SK-N-SH (cell line): ENCODE results near the gene PPHLN1. TPM values are rescaled to one million over a fixed set of nuclear protein-coding genes. Genes with fewer than 3 reads are reported as not detected.

Experiments
- CTCF ChIA-PET: fragments of 300-600, 350-600 bp; formaldehyde crosslinking; extraction: SDS; loops from one replicate; lab custom pipeline; 2021; lab: Yijun Ruan, JAX
- POLR2A ChIA-PET: fragments of 350-600 bp; sonication (Branson Sonifier 250); formaldehyde crosslinking; extraction: SDS; loops from one replicate; lab custom pipeline; 2020; ENCODE audit warnings: antibody characterized with exemption, inconsistent platforms; lab: Yijun Ruan, JAX
- DNase-seq: peaks from one replicate; pipeline ENCODE4 v3.0.0; 2012
- H2AFZ ChIP-seq: fragments of 200-600 bp; sonication (generic); 2 replicates; pipeline ENCODE4 v1.8.1; 2016; ENCODE audit warnings: antibody characterized with exemption, mild to moderate bottlenecking, low read depth
- H3F3A ChIP-seq: fragments of 200-600 bp; sonication (generic); replicated peaks from 2 replicates; pipeline ENCODE3; 2016; ENCODE audit warnings: antibody characterized with exemption, mild to moderate bottlenecking; ENCODE audit not compliant: insufficient read depth
- H3K27ac ChIP-seq, 2 experiments: fragments of 200-500 bp in 1 of 2; fragments of 200-600 bp in 1 of 2; sonication (Bioruptor generic) in 1 of 2; sonication (generic), shearing (Covaris generic) in 1 of 2; 2 replicates each; pipeline versions ENCODE4 v1.5.1 to v1.6.1; 2014 to 2016; ENCODE audit warnings: low read depth in 2 of 2, inconsistent platforms in 1 of 2, low read length in 1 of 2, mild to moderate bottlenecking in 1 of 2, mixed read lengths in 1 of 2
- H3K27me3 ChIP-seq: fragments of 200-600 bp; sonication (generic), shearing (Covaris generic); 2 replicates; pipeline ENCODE4 v1.6.1; 2016; ENCODE audit warnings: mixed run types; ENCODE audit not compliant: insufficient read depth
- H3K36me3 ChIP-seq, 2 experiments: fragments of 200-500 bp in 1 of 2; fragments of 200-600 bp in 1 of 2; sonication (Bioruptor generic) in 1 of 2; sonication (generic) in 1 of 2; replicated peaks in 1 of 2; 2 replicates each; pipeline versions ENCODE3 to v1.5.1; 2014 to 2016; ENCODE audit warnings: low read length in 1 of 2, mild to moderate bottlenecking in 1 of 2; ENCODE audit not compliant: insufficient read depth in 2 of 2, control insufficient read depth in 1 of 2
- H3K4me1 ChIP-seq, 2 experiments: fragments of 200-500 bp in 1 of 2; fragments of 200-600 bp in 1 of 2; sonication (Bioruptor generic) in 1 of 2; sonication (generic), shearing (Covaris generic) in 1 of 2; 2 replicates each; pipeline versions ENCODE4 v1.5.1 to v1.6.1; 2014 to 2016; ENCODE audit warnings: low read depth in 1 of 2, low read length in 1 of 2, mixed run types in 1 of 2; ENCODE audit not compliant: insufficient read depth in 2 of 2, control insufficient read depth in 1 of 2
- H3K4me2 ChIP-seq: fragments of 200-600 bp; sonication (generic), shearing (Covaris generic); 2 replicates; pipeline ENCODE4 v1.6.1; 2017; ENCODE audit warnings: mixed run types
- H3K4me3 ChIP-seq, 2 experiments: fragments of 200-500 bp in 1 of 2; fragments of 200-600 bp in 1 of 2; sonication (Bioruptor generic) in 1 of 2; sonication (generic), shearing (Covaris generic) in 1 of 2; 2 replicates each; pipeline versions ENCODE4 v1.5.1 to v1.8.1; 2014 to 2016; ENCODE audit warnings: low read depth in 2 of 2, inconsistent platforms in 1 of 2, low read length in 1 of 2, mild to moderate bottlenecking in 1 of 2, mixed read lengths in 1 of 2, moderate library complexity in 1 of 2
- H3K79me2 ChIP-seq: fragments of 200-600 bp; sonication (generic); 2 replicates; pipeline ENCODE4 v1.8.1; 2017; ENCODE audit warnings: mild to moderate bottlenecking; ENCODE audit not compliant: insufficient read depth
- H3K9ac ChIP-seq: fragments of 200-600 bp; sonication (generic); 2 replicates; pipeline ENCODE4 v1.6.1; 2017; ENCODE audit warnings: mixed run types
- H3K9me2 ChIP-seq: fragments of 200-600 bp; sonication (generic); 2 replicates; pipeline ENCODE4 v1.6.1; 2017; ENCODE audit warnings: mixed run types
- H3K9me3 ChIP-seq: fragments of 200-600 bp; sonication (generic); 2 replicates; pipeline ENCODE4 v1.6.1; 2017; ENCODE audit warnings: mixed run types, mild to moderate bottlenecking, moderate library complexity
- H4K20me1 ChIP-seq: fragments of 200-600 bp; sonication (generic); 2 replicates; pipeline ENCODE4 v1.6.1; 2017; ENCODE audit warnings: mild to moderate bottlenecking, mixed run types; ENCODE audit not compliant: insufficient read depth
- CHD2 ChIP-seq: fragments of 150-350 bp; IDR thresholded peaks from 2 replicates; pipeline ENCODE4 v1.6.1; 2018; ENCODE audit warnings: low read length; ENCODE audit not compliant: partially characterized antibody
- ELF1 ChIP-seq: IDR thresholded peaks from 2 replicates; pipeline ENCODE4 v1.4.0; 2012
- EZH2phosphoT487 ChIP-seq: fragments of 200-600 bp; sonication (generic); IDR thresholded peaks from 2 replicates; pipeline ENCODE4 v1.6.1; 2017; ENCODE audit warnings: low read depth, mixed run types, mild to moderate bottlenecking, antibody characterized with exemption, moderate library complexity, borderline replicate concordance
- FOSL2 ChIP-seq: IDR thresholded peaks from 2 replicates; pipeline ENCODE4 v1.4.0; 2012; ENCODE audit warnings: low read depth, mild to moderate bottlenecking, moderate library complexity, borderline replicate concordance
- FOXJ3 ChIP-seq: sonication (generic); formaldehyde crosslinking; IDR thresholded peaks from 2 replicates; pipeline ENCODE4 v1.5.1; 2020; ENCODE audit warnings: mild to moderate bottlenecking, missing genetic modification reagents
- FOXM1 ChIP-seq: IDR thresholded peaks from 2 replicates; pipeline ENCODE4 v1.4.0; 2012; ENCODE audit warnings: low read depth, mild to moderate bottlenecking
- GABPA ChIP-seq: IDR thresholded peaks from 2 replicates; pipeline ENCODE4 v1.4.0; 2012; ENCODE audit warnings: low read depth, mild to moderate bottlenecking
- GATA2 ChIP-seq: sonication (generic); formaldehyde crosslinking; IDR thresholded peaks from 2 replicates; pipeline ENCODE4 v1.5.0; 2020; ENCODE audit warnings: mild to moderate bottlenecking, missing genetic modification reagents
- MEF2A ChIP-seq: IDR thresholded peaks from 2 replicates; pipeline ENCODE4 v1.4.0; 2012; ENCODE audit warnings: low read depth, borderline replicate concordance
- MXI1 ChIP-seq: IDR thresholded peaks from 2 replicates; pipeline ENCODE4 v1.6.1; 2012; ENCODE audit warnings: mild to moderate bottlenecking, low read depth, low read length, improper control_type of control experiment
- RAD21 ChIP-seq: IDR thresholded peaks from 2 replicates; pipeline ENCODE4 v1.6.1; 2012; ENCODE audit warnings: mild to moderate bottlenecking, low read length
- RCOR1 ChIP-seq: fragments of 150-350 bp; IDR thresholded peaks from 2 replicates; pipeline ENCODE4 v1.6.1; 2017; ENCODE audit warnings: antibody characterized with exemption, low read length
- RFX5 ChIP-seq: IDR thresholded peaks from 2 replicates; pipeline ENCODE4 v1.6.1; 2012; ENCODE audit warnings: mild to moderate bottlenecking, improper control_type of control experiment, low read length
- YY1 ChIP-seq: IDR thresholded peaks from 2 replicates; pipeline ENCODE4 v1.4.0; 2012; ENCODE audit warnings: low read depth, mild to moderate bottlenecking
- WGBS: methylation state at CpG from one replicate; pipeline ENCODE4 v1.1.6; 2017; ENCODE audit warnings: low lambda C conversion rate; 5-methylcytosine and 5-hydroxymethylcytosine counted together
- polyA plus RNA-seq, 3 experiments: library from polyadenylated mRNA; depleted of rRNA; stranded (reverse); fragments of >200 nt; gene quantifications; 2 replicates each; pipeline ENCODE4 v1.2.3, GENCODE V29; 2012
- TF ChIP-seq, protein P1 (sequence below): fragments of 150-350 bp; IDR thresholded peaks from 2 replicates; pipeline ENCODE4 v1.6.1; 2017; ENCODE audit warnings: antibody characterized with exemption, low read length, low read depth, borderline replicate concordance
- TF ChIP-seq, protein P2 (sequence below): fragments of 200-600 bp; sonication (generic); IDR thresholded peaks from 2 replicates; pipeline ENCODE4 v1.6.1; 2017; ENCODE audit warnings: antibody characterized with exemption, mild to moderate bottlenecking, moderate library complexity
- TF ChIP-seq, protein P3 (sequence below): IDR thresholded peaks from 2 replicates; pipeline ENCODE4 v1.4.0; 2012; ENCODE audit warnings: low read depth, borderline replicate concordance
- TF ChIP-seq, protein P4 (sequence below): IDR thresholded peaks from 2 replicates; pipeline ENCODE4 v1.6.1; 2012; ENCODE audit warnings: mild to moderate bottlenecking, low read depth, low read length, moderate library complexity
- TF ChIP-seq, protein P5 (sequence below): IDR thresholded peaks from 2 replicates; pipeline ENCODE4 v1.4.0; 2012; ENCODE audit warnings: low read depth

Gene PPHLN1
- polyA plus RNA-seq, 1 of the 3 experiments (the other 2 are of a cell fraction), result 55.4 TPM

DNA sequence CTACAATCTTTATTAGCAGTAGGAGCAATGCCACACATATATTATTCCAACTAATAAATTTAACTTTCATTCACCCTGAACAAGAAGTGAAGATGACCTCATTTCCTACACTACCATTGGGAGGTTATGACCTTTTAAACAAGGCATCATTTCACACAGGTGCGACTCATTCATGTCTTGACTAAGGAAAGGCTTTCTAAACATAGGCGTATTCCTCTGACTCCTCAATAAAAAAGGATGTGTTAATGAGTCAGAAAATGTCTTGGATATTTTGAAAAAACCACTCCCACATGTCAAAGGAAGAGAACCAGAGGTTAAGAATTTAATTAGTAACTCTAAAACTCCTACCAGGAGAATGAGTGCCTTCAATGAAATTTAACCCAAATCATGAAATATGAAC, 148.4 kb downstream of the PPHLN1 start (continued):
- TF ChIP-seq, protein P1, sequence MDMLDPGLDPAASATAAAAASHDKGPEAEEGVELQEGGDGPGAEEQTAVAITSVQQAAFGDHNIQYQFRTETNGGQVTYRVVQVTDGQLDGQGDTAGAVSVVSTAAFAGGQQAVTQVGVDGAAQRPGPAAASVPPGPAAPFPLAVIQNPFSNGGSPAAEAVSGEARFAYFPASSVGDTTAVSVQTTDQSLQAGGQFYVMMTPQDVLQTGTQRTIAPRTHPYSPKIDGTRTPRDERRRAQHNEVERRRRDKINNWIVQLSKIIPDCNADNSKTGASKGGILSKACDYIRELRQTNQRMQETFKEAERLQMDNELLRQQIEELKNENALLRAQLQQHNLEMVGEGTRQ, result no peak
- TF ChIP-seq, protein P2, sequence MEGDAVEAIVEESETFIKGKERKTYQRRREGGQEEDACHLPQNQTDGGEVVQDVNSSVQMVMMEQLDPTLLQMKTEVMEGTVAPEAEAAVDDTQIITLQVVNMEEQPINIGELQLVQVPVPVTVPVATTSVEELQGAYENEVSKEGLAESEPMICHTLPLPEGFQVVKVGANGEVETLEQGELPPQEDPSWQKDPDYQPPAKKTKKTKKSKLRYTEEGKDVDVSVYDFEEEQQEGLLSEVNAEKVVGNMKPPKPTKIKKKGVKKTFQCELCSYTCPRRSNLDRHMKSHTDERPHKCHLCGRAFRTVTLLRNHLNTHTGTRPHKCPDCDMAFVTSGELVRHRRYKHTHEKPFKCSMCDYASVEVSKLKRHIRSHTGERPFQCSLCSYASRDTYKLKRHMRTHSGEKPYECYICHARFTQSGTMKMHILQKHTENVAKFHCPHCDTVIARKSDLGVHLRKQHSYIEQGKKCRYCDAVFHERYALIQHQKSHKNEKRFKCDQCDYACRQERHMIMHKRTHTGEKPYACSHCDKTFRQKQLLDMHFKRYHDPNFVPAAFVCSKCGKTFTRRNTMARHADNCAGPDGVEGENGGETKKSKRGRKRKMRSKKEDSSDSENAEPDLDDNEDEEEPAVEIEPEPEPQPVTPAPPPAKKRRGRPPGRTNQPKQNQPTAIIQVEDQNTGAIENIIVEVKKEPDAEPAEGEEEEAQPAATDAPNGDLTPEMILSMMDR, result no peak
- TF ChIP-seq GABPA (no peak), RCOR1 (no peak), FOXM1 (no peak)
- TF ChIP-seq, protein P3, sequence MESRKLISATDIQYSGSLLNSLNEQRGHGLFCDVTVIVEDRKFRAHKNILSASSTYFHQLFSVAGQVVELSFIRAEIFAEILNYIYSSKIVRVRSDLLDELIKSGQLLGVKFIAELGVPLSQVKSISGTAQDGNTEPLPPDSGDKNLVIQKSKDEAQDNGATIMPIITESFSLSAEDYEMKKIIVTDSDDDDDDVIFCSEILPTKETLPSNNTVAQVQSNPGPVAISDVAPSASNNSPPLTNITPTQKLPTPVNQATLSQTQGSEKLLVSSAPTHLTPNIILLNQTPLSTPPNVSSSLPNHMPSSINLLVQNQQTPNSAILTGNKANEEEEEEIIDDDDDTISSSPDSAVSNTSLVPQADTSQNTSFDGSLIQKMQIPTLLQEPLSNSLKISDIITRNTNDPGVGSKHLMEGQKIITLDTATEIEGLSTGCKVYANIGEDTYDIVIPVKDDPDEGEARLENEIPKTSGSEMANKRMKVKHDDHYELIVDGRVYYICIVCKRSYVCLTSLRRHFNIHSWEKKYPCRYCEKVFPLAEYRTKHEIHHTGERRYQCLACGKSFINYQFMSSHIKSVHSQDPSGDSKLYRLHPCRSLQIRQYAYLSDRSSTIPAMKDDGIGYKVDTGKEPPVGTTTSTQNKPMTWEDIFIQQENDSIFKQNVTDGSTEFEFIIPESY, result no peak

DNA sequence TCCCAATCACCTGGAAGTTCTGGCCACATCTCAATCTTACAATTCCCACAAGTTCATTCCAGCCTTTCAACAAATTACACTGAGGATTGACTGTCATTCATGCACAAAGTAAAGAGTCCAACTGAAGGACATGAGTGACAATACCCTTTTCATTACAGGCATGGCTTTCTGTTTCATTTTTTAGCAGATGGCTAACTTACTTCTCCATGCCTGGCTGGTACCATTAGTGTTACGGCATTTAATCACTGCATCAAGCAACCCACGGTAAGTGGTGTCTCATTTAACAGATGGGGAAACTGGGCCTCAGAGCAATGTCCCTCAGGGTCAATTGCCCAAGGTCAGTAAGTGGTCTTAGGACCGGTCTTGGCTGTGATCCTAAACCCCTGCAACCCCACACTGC, 149.1 kb downstream of the PPHLN1 start:
- Histone ChIP-seq H3K9me3 (no peaks in the 10 kb centered on the region), H3K36me3 (no peaks in the 10 kb centered on the region), H4K20me1 (no peaks in the 10 kb centered on the region), H3K27ac (no peak overlapping the region), H3K4me3 (no peak overlapping the region), H3K27me3 (no peaks in the 10 kb centered on the region)
- CTCF ChIA-PET, result interaction anchor here (0.8 kb wide), 1 partner anchor 99 kb away, joined by 3 read pairs; no protein-coding TSS in a partner anchor
- no peak for TF ChIP-seq FOXJ3
- TF ChIP-seq FOSL2, result no peak
- TF ChIP-seq, all 33 proteins: peak for 0
- Histone ChIP-seq H3K4me2 (no peak overlapping the region), H2AFZ (no peak overlapping the region), H3K4me1 (no peaks in the 10 kb centered on the region; a peak in 1 of 4 replicates), H3K9me2 (no peaks in the 10 kb centered on the region), H3K79me2 (no peaks in the 10 kb centered on the region), H3F3A (no peaks in the 10 kb centered on the region), H3K9ac (no peak overlapping the region)
- WGBS, result 69% methylated on average over 3 of the region's 3 CpGs
- DNase-seq, result no peak
- POLR2A ChIA-PET, result no interaction called here

DNA sequence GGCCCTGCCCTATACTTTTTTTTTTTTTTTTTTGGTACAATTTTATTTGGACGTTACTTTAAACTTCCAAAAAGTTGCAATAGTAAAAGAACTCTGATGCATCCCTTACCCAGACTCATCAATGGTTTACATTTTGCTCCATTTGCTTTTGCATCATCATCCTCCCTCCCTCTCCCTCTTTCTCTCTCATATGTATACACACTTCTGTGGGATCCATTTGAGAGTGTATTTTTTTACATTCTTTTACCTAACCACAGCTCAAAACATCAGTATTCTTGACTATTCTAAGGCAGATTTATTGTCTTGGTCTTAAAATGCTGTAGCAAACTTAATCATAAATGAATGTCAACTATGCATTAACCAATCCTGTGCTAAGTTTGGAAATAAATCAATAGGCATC, 152.0 kb downstream of the PPHLN1 start:
- Histone ChIP-seq H4K20me1 (no peaks in the 10 kb centered on the region), H3K79me2 (no peaks in the 10 kb centered on the region), H3K4me2 (no peak overlapping the region), H3K27ac (no peak overlapping the region), H3K4me1 (peaks cover 0 to 5% of the 10 kb centered on the region in 2 experiments; a peak in 1 of 4 replicates), H3K4me3 (no peak overlapping the region), H3F3A (no peaks in the 10 kb centered on the region), H2AFZ (no peak overlapping the region), H3K36me3 (no peaks in the 10 kb centered on the region), H3K9me3 (no peaks in the 10 kb centered on the region), H3K27me3 (no peaks in the 10 kb centered on the region), H3K9me2 (no peaks in the 10 kb centered on the region), H3K9ac (no peak overlapping the region)
- WGBS, result 58% methylated on average over 1 of the region's 1 CpG
- ChIA-PET CTCF (no interaction called here), POLR2A (no interaction called here)
- DNase-seq, result no peak
- no peak for TF ChIP-seq EZH2phosphoT487
- TF ChIP-seq ELF1, result no peak
- TF ChIP-seq MXI1, result no peak
- no peak for TF ChIP-seq RFX5
- TF ChIP-seq FOSL2, result no peak
- TF ChIP-seq, protein P4, sequence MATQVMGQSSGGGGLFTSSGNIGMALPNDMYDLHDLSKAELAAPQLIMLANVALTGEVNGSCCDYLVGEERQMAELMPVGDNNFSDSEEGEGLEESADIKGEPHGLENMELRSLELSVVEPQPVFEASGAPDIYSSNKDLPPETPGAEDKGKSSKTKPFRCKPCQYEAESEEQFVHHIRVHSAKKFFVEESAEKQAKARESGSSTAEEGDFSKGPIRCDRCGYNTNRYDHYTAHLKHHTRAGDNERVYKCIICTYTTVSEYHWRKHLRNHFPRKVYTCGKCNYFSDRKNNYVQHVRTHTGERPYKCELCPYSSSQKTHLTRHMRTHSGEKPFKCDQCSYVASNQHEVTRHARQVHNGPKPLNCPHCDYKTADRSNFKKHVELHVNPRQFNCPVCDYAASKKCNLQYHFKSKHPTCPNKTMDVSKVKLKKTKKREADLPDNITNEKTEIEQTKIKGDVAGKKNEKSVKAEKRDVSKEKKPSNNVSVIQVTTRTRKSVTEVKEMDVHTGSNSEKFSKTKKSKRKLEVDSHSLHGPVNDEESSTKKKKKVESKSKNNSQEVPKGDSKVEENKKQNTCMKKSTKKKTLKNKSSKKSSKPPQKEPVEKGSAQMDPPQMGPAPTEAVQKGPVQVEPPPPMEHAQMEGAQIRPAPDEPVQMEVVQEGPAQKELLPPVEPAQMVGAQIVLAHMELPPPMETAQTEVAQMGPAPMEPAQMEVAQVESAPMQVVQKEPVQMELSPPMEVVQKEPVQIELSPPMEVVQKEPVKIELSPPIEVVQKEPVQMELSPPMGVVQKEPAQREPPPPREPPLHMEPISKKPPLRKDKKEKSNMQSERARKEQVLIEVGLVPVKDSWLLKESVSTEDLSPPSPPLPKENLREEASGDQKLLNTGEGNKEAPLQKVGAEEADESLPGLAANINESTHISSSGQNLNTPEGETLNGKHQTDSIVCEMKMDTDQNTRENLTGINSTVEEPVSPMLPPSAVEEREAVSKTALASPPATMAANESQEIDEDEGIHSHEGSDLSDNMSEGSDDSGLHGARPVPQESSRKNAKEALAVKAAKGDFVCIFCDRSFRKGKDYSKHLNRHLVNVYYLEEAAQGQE, result no peak
- no peak for TF ChIP-seq RAD21
- no peak for TF ChIP-seq MEF2A
- no peak for TF ChIP-seq GATA2 (CRISPR knock-in tag)
- no peak for TF ChIP-seq YY1
- TF ChIP-seq CHD2, result no peak
- TF ChIP-seq, protein P5, sequence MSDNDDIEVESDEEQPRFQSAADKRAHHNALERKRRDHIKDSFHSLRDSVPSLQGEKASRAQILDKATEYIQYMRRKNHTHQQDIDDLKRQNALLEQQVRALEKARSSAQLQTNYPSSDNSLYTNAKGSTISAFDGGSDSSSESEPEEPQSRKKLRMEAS, result no peak
